GM08714 (cell line): ENCODE data around the gene TMEM204.

ENCODE experiments used
- H3K4me3 ChIP-seq: fragments of 200-500 bp; sonication (Bioruptor generic); 2 replicates; pipeline ENCODE4 v1.5.1; 2014; ENCODE audit warnings: mild to moderate bottlenecking, low read length, inconsistent platforms
- ZNF274 ChIP-seq: IDR thresholded peaks from 2 replicates; pipeline ENCODE4 v1.6.1; 2012; ENCODE audit warnings: mild to moderate bottlenecking, low read depth, low read length

TMEM204 gene

DNA sequence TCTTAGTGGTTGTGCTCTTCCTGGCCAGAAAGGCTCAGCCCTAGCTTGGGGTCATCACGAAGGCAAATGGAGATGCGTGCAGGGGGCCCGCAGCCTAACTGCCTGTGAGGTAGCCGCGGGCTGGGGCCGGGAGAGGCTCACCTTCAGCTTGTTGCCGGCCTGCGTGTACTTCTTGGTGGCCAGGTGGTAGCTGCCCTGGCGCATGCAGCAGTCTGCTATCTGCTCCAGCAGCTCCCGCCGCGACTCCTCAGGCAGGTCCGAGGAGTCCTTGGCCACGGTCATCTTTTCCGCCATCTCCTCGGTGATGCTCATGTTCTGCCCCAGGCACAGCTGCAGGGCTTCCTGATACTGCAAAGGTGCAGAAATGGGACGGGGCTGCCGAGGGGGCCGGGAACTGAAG lies 13.0 kb upstream of the TMEM204 start:
- no peak for TF ChIP-seq ZNF274
- H3K4me3 ChIP-seq = no peak overlapping the region

DNA sequence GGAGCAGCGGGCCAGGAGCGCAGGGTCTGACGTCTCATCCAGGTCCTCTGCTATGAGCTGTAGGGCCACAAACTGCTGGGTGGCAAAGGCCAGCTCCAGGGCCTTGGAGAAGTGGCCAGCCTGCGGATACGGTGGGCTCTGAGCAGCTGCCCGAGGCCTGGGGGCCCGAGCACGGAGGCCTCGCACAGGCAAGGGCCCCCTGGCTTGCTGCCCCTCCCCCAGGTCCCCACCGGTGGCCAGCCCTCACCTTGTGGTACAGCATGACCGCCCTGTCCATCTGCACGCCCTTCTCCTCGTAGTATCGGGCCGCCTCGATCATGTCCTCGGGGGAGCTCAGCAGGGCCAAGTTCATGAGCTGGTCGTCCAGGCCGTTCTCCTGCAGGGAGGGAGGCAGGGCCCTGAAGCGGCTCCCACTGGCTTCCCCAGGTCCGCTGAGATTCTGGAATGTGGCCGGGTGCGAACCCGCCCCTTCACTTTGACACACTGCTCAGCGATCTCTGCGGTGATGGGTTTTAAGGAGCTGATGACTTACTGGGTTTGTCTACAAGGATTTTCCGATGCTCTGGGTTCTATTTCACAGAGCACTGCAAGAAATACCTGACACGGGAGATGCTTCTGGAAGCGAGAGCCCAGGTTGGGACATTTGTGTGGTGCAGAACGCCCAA lies 9.8 kb upstream of the TMEM204 start:
- no peak overlapping the region for H3K4me3 ChIP-seq
- no peak for TF ChIP-seq ZNF274

DNA sequence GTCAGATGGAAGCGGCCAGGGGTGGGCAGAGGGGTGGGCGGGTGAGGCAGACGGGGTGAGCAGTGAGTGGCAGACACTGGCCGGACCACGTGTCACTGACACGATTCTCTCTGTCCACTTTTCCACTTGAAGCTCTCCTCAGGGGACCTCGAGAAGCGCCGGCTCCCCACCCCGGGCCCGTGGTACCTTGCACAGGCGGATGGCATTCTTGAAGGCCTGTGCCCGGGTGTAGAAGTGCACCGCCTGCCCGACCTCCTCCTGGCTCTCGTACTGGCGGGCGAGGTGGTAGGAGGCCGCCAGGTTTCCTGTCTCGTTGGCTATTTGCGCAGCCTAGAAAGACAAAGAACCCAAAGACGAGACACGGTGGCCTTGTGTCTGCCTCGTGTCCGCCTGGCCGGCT lies 9.1 kb upstream of the TMEM204 start:
- H3K4me3 ChIP-seq = no peak overlapping the region
- no peak for TF ChIP-seq ZNF274

DNA sequence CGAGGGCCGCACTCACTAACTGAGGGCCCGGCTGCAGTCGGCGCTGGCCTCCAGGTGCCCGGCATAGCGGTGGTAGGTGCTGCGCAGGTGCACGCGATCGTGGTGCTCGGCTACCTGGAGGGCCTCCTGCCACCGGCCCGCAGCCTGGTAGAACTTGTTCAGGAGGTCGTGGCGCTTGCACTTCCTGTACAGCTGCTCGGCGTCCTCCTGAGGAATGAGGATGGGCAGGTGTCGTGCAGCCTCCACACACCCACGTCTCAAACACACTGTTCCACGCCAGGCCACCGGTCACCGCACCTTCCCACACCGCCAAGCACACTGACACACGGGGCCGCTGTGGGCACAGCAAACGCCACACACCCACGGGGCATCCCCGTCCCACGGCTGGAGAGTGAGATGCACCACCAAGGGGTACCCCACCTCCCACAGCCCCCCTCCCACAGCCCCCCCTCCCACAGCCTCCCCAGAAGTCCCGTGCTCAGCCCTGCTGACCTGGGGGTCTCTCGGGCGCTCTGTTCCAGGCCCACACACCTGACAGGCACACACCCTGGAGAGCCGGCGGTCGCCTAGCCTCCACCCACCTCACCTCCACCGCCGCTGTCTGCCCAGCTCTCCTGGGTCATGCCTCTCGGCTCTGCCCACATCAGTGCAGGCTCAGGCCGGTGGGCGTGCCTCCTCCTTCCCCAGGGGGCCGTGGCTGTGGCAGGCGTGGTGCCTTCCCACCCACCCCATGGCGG lies 7.4 kb upstream of the TMEM204 start:
- TF ChIP-seq ZNF274 = no peak
- no peak overlapping the region for H3K4me3 ChIP-seq

- TF ChIP-seq ZNF274 = no peak
- H3K4me3 ChIP-seq = no peak overlapping the region
Observed at GRCh38 chr16:1526608-1527555, 6.6 kb upstream of the TMEM204 start.

DNA sequence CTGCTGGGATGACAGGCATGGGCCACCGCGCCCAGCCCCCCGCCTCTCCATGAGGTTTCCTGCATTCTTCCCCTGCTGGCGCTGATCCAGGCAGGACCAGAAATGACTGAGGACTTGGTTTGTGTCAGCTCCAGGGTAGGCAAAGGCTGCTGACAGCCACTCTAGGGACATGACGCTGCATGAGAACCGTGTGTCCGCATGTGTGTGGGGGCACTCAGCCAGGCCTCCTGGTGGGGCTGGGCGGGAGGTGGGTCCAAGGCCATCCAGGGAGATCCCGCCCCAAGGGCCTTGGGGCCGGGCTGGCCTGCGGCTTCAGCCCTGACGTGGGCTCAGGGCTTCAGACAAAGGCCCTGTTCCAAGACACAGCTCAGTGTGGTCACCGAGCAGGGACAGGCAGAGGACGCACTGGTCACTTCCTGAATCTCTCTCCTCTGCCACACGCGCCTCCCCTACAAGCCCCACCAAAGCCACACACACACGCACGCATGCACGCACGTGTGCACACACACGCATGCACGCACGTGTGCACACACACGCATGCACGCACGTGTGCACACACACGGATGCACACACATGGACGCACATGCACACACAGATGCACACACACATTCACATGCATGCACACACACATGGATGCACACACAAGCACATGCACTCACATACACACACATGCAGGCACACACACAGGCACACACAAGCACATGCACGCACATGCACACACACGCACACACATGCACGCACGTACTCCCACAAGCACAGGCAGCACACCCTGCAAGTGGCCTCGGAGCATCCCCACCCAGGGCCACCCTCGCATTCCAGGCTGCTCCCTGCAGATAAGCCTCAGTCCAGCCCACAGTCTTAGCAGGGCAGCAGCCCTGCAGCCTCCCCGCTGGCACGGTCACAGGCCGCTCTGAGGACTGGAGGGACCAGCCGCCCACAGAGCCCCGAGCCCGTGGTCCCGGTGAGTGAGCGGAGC lies 5.3 kb upstream of the TMEM204 start:
- TF ChIP-seq ZNF274 = no peak
- no peak overlapping the region for H3K4me3 ChIP-seq

- no peak overlapping the region for H3K4me3 ChIP-seq
- TF ChIP-seq ZNF274 = no peak
Observed at GRCh38 chr16:1528921-1529537, 4.4 kb upstream of the TMEM204 start.

- H3K4me3 ChIP-seq = no peak overlapping the region
- no peak for TF ChIP-seq ZNF274
Observed at GRCh38 chr16:1530349-1530882, 3.0 kb upstream of the TMEM204 start.

GRCh38 chr16:1530883-1531637 lies 2.4 kb upstream of the TMEM204 start:
- no peak for TF ChIP-seq ZNF274
- no peak overlapping the region for H3K4me3 ChIP-seq

DNA sequence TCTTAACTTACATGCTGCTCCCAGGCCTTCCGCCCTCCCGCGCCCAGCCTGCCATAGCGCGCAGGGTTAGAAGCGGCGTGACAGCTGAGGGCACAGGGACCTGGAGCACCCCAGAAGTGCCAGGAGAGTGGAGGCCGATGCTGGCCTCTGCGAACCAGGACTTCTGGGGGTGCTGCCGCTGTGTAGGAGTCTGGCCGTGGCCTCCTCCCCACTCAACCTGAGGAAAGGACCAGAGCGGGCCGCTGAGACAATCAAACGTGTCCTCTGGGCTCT lies 1.9 kb upstream of the TMEM204 start:
- H3K4me3 ChIP-seq = no peak overlapping the region
- TF ChIP-seq ZNF274 = no peak

DNA sequence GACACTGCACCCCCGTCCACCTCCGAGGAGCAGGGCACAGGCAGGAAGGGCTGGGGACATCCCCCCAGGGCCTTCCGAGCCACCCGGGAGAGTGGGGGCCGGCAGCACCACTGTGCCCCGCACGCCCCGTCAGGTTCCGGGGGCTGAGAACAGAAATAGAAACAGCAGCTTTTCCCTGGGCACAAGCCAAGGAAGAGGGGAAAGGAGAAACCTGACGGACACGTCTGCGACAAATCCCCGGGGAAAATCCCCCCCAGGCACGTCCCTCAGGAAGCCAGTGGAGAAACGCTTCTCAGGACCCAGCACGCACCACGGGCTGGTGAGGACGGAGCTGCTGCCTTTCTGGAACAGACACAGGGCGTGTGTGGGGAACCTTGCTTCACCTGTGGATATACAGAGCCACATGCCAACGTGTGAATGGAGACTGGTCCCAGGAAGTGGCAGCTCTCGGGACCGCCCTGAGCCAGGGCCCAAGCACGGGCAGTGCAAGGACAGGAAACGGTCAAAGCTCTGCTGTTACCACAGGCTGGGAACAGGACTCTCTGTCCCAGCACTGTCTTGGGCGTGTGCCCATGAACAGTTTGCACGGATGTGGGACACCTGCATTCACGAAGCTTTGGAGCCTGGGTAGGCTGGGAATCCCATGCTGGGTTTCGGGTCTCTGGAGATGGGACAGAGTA lies 1.2 kb upstream of the TMEM204 start:
- no peak for TF ChIP-seq ZNF274

DNA sequence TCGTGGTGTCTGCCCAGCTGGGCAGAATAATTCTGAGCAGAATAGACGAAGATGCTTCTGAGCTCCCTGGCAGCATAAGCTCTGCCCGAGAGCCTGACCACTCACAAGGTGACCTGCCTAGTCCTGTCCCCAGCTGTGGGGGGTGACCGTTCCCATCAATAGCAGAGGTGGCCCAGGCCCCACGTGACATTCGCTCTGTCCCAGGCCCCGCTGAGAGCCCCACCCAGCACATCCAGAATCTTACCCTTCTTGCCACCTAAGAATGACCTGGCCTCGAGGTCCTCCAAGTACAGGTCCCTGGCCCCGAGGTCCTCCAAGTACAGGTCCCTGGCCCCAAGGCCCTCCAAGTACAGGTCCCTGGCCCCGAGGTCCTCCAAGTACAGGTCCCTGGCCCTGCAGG lies 695 bp upstream of the TMEM204 start:
- no peak for TF ChIP-seq ZNF274
- H3K4me3 ChIP-seq = no peak overlapping the region

More for the DNA sequence above, 1.2 kb upstream of the TMEM204 start:
- H3K4me3 ChIP-seq = no peak overlapping the region
